ENCODE data around the gene TRIM7.

TRIM7 gene

GRCh38 chr5:181204826-181205760 is at the start of gene TRIM7:
Gene TRIM7, minus strand, starts transcription at chr5:181205196. Its CDS starts 86 bp downstream, at chr5:181205110.
- DNase-seq = no peak

GRCh38 chr5:181248277-181248676 is 43.3 kb upstream of the TRIM7 start:
- no peak for DNase-seq

GRCh38 chr5:181246276-181247049 is 41.5 kb upstream of the TRIM7 start:
- peak; percentile 72 for DNase-seq

- no peak for DNase-seq
Measured at GRCh38 chr5:181245427-181246275, 40.7 kb upstream of the TRIM7 start.

GRCh38 chr5:181243564-181244343 is 38.8 kb upstream of the TRIM7 start, which contains the start of gene RACK1:
Gene RACK1, minus strand, starts transcription at chr5:181243906. Its CDS starts 106 bp downstream, at chr5:181243800.
- DNase-seq = peak; percentile 89

- no peak for DNase-seq
Measured at GRCh38 chr5:181243018-181243563, 38.1 kb upstream of the TRIM7 start.

GRCh38 chr5:181242031-181242451 is 37.0 kb upstream of the TRIM7 start:
- DNase-seq = no peak

GRCh38 chr5:181241393-181241975 is 36.5 kb upstream of the TRIM7 start:
- peak; percentile 52 for DNase-seq

GRCh38 chr5:181239062-181239663 is 34.2 kb upstream of the TRIM7 start:
- DNase-seq = no peak

GRCh38 chr5:181237729-181238385 is 32.9 kb upstream of the TRIM7 start:
- no peak for DNase-seq

- no peak for DNase-seq
Measured at GRCh38 chr5:181236954-181237641, 32.1 kb upstream of the TRIM7 start.

- DNase-seq = no peak
Measured at GRCh38 chr5:181236471-181236870, 31.5 kb upstream of the TRIM7 start.

GRCh38 chr5:181235689-181236366 is 30.8 kb upstream of the TRIM7 start:
- DNase-seq = no peak

- DNase-seq = no peak
Measured at GRCh38 chr5:181235323-181235688, 30.3 kb upstream of the TRIM7 start.

GRCh38 chr5:181234455-181235306 is 29.7 kb upstream of the TRIM7 start:
- DNase-seq = no peak

GRCh38 chr5:181233801-181234454 is 28.9 kb upstream of the TRIM7 start:
- no peak for DNase-seq

GRCh38 chr5:181233088-181233800 is 28.2 kb upstream of the TRIM7 start:
- no peak for DNase-seq
